Gastrocnemius medialis (tissue), 4 donors: ENCODE data around the gene C1QTNF8.

Source experiments
- POLR2A ChIP-seq, 2 donors: fragments of 450-650 bp; IDR thresholded peaks; one replicate each; pipeline ENCODE4 v1.6.1; 2017; ENCODE audit warnings: antibody characterized with exemption in 2 of 2, mild to moderate bottlenecking in 2 of 2, moderate library complexity in 2 of 2
- TF ChIP-seq, protein P1 (sequence below), 5 experiments: fragments of 450-650 bp in 3 of 5; fragments of 200-600 bp in 2 of 5; sonication (generic) in 2 of 5; IDR thresholded peaks in 4 of 5; conservative IDR thresholded peaks in 1 of 5; 1 replicate in 4 of 5; 2 replicates in 1 of 5; pipeline ENCODE4 v1.5.1; 2016 to 2019; ENCODE audit warnings: antibody characterized with exemption in 5 of 5, mild to moderate bottlenecking in 3 of 5, moderate library complexity in 3 of 5

DNA sequence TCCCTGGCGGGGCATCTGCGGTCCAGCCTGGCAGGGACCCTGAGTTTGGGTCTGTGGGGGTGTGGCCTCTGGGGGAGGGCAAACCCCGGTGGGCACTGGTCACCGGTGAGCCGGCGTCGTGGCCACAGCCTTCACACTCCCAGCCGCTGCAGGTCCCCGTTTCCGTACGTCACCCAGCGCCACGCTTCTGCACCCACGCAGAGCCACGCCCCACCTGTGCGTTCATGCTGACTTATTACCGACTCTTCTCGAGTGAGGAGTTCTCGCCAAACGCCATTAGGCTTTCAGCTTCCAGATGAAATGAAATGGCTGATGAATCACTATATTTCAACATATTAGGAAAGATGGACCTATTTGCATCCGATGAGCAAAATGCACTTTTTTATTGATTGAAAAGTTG, 32.3 kb downstream of the C1QTNF8 start:
- TF ChIP-seq, protein P1, sequence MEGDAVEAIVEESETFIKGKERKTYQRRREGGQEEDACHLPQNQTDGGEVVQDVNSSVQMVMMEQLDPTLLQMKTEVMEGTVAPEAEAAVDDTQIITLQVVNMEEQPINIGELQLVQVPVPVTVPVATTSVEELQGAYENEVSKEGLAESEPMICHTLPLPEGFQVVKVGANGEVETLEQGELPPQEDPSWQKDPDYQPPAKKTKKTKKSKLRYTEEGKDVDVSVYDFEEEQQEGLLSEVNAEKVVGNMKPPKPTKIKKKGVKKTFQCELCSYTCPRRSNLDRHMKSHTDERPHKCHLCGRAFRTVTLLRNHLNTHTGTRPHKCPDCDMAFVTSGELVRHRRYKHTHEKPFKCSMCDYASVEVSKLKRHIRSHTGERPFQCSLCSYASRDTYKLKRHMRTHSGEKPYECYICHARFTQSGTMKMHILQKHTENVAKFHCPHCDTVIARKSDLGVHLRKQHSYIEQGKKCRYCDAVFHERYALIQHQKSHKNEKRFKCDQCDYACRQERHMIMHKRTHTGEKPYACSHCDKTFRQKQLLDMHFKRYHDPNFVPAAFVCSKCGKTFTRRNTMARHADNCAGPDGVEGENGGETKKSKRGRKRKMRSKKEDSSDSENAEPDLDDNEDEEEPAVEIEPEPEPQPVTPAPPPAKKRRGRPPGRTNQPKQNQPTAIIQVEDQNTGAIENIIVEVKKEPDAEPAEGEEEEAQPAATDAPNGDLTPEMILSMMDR (IDR thresholded peaks at IDR 0.05 in 4 of 5, conservative IDR thresholded peaks at IDR 0.05 in 1 of 5) = no peak
- no peak for TF ChIP-seq POLR2A (IDR thresholded peaks at IDR 0.05)
